ENCODE measurements around the gene ATG2A. TPM values are rescaled to one million over a fixed set of nuclear protein-coding genes. Genes with fewer than 3 reads are reported as not detected.

Gene ATG2A
- total RNA-seq, 1 donor from 2014 or later = 4.4 TPM

DNA sequence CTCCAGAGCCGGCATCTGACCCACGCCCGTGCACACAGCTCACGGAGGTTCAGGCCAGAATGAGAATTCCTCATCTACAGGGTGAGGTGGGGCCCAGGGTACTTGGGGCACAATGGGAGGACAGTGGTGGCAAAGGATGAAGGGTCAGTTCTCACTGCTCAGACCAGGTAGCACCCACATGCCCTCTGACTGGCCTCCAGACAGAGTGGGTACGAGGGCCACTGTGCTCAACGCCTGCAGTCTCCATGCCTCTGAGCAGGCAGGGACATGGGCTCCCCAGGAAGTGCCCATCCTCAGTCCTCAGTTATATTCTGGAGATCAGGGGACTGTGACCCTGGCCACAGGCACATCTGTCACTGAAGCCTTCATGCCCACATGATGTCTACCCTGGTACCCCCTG, 59.5 kb downstream of the ATG2A start:
- H3K9me3 Mint-ChIP-seq = no peaks in the 10 kb centered on the region
- H3F3A ChIP-seq (ENCODE audit: low read depth) = peaks cover 4% of the 10 kb centered on the region
- peaks cover 6% of the 10 kb centered on the region for H3K36me3 Mint-ChIP-seq
- peaks cover 3% of the 10 kb centered on the region for H4K20me1 ChIP-seq (ENCODE audit: low read depth)
- H3K4me2 ChIP-seq = no peak overlapping the region
- no peak overlapping the region for H3K9ac ChIP-seq
- H3K27ac ChIP-seq = no peak overlapping the region
- H3K27ac Mint-ChIP-seq = no peak overlapping the region
- no peak overlapping the region for H2AFZ ChIP-seq (replicated peaks)
- H3K4me3 Mint-ChIP-seq = no peak overlapping the region
- H3K79me2 ChIP-seq (ENCODE audit: low read depth) = peaks cover 7% of the 10 kb centered on the region
- no peaks in the 10 kb centered on the region for H3K27me3 ChIP-seq
- TF ChIP-seq EZH2 (IDR thresholded peaks at IDR 0.05) = no peak
- TF ChIP-seq EZH2phosphoT487 (IDR thresholded peaks at IDR 0.05) = no peak
- no peak for TF ChIP-seq CTCF (IDR thresholded peaks at IDR 0.05)
- peaks cover 1% of the 10 kb centered on the region for H3K4me1 Mint-ChIP-seq
- H3K4me3 ChIP-seq = no peak overlapping the region
- H3K4me1 ChIP-seq = peaks cover 6% of the 10 kb centered on the region
- H3K27me3 Mint-ChIP-seq (ENCODE audit: insufficient read depth, low read depth) = peaks cover 8% of the 10 kb centered on the region
- no peak for DNase-seq (ENCODE audit: low spot score)
- no peaks in the 10 kb centered on the region for H3K36me3 ChIP-seq
- no peaks in the 10 kb centered on the region for H3K9me3 ChIP-seq (ENCODE audit: low read depth)

GRCh38 chr11:64856382-64857227, 60.4 kb downstream of the ATG2A start:
- no peak overlapping the region for H3K4me2 ChIP-seq
- peaks cover 6% of the 10 kb centered on the region for H3K36me3 Mint-ChIP-seq
- DNase-seq (ENCODE audit: low spot score) = no peak
- H3K9me3 ChIP-seq (ENCODE audit: low read depth) = no peaks in the 10 kb centered on the region
- no peak for TF ChIP-seq CTCF (IDR thresholded peaks at IDR 0.05)
- no peak for TF ChIP-seq EZH2 (IDR thresholded peaks at IDR 0.05)
- TF ChIP-seq EZH2phosphoT487 (IDR thresholded peaks at IDR 0.05) = no peak
- H3K36me3 ChIP-seq = no peaks in the 10 kb centered on the region
- H3K27me3 Mint-ChIP-seq (ENCODE audit: insufficient read depth, low read depth) = peaks cover 8% of the 10 kb centered on the region
- H4K20me1 ChIP-seq (ENCODE audit: low read depth) = no peaks in the 10 kb centered on the region
- no peaks in the 10 kb centered on the region for H3K27me3 ChIP-seq
- no peak overlapping the region for H2AFZ ChIP-seq (replicated peaks)
- H3F3A ChIP-seq (ENCODE audit: low read depth) = no peaks in the 10 kb centered on the region
- no peak overlapping the region for H3K9ac ChIP-seq
- no peaks in the 10 kb centered on the region for H3K4me1 ChIP-seq
- H3K4me3 ChIP-seq = no peak overlapping the region
- H3K27ac ChIP-seq = no peak overlapping the region
- no peak overlapping the region for H3K27ac Mint-ChIP-seq
- H3K4me1 Mint-ChIP-seq = peaks cover 2% of the 10 kb centered on the region
- no peak overlapping the region for H3K4me3 Mint-ChIP-seq
- H3K79me2 ChIP-seq (ENCODE audit: low read depth) = no peaks in the 10 kb centered on the region
- H3K9me3 Mint-ChIP-seq = no peaks in the 10 kb centered on the region

DNA sequence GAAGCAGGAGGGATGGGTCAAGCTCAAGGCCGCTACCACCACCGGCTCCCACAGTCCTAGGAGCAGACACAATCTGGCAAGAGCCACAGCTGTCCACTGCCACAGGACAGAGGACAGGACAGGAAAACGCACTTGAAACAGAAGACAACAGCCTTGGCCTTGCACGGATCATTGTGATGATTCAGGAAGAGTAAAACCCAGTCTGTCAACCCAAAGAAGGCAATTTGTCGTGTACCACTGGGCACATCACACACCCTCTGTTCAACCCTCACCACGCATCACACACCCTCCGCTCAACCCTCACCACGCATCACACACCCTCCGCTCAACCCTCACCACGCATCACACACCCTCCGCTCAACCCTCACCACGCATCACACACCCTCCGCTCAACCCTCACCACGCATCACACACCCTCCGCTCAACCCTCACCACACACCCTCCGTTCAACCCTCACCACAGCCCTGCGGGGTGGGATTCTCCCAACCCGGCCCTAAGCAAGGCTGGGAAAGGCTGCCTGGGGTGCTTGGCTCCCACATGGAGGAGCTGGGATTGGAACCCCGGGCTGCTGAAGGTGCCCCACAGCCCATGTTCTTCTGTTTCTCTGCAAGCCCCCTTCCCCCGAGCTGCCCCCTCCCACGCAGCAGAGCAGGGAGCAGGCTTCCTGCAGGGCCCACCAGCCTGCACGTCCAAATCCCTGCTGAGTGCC, 61.3 kb downstream of the ATG2A start:
- Mint-ChIP-seq H3K4me3 (no peak overlapping the region), H3K27me3 (ENCODE audit: insufficient read depth, low read depth) (peaks cover 8% of the 10 kb centered on the region), H3K36me3 (peaks cover 6% of the 10 kb centered on the region), H3K9me3 (no peaks in the 10 kb centered on the region), H3K27ac (peak overlapping the region; percentile 69), H3K4me1 (peaks cover 5% of the 10 kb centered on the region)
- Histone ChIP-seq H3K9me3 (ENCODE audit: low read depth) (no peaks in the 10 kb centered on the region), H3K4me1 (no peaks in the 10 kb centered on the region), H4K20me1 (ENCODE audit: low read depth) (no peaks in the 10 kb centered on the region), H2AFZ (replicated peaks) (no peak overlapping the region), H3K9ac (no peak overlapping the region), H3K4me3 (no peak overlapping the region), H3K36me3 (no peaks in the 10 kb centered on the region), H3K27me3 (no peaks in the 10 kb centered on the region), H3K79me2 (ENCODE audit: low read depth) (no peaks in the 10 kb centered on the region), H3F3A (ENCODE audit: low read depth) (no peaks in the 10 kb centered on the region), H3K27ac (no peak overlapping the region), H3K4me2 (no peak overlapping the region)
- no peak for TF ChIP-seq EZH2 (IDR thresholded peaks at IDR 0.05)
- TF ChIP-seq CTCF (IDR thresholded peaks at IDR 0.05) = no peak
- TF ChIP-seq EZH2phosphoT487 (IDR thresholded peaks at IDR 0.05) = no peak
- DNase-seq (ENCODE audit: low spot score) = no peak
